ENCODE data around the gene ARHGAP4.

The ARHGAP4 gene

DNA sequence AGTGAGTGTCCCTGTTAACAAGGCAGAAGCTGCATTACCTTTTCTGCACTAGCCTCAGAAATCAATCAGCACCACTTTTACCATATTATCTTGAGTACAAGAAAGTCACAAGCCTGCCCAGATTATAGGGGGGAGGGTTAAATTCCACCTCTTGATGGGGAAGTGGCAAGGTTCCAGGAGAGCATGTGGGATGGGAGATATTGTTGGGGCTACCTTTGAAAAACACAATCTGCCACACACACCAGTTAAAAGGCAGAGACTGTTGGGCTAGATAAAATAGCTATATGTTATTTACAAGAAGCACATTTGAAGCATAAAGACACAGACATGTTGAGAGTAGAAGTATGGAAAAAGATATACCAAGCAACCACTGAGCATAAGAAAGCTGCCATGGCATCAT, 28.2 kb downstream of the ARHGAP4 start:
- H3K4me3 ChIP-seq (ENCODE audit: low read length) = no peak overlapping the region

DNA sequence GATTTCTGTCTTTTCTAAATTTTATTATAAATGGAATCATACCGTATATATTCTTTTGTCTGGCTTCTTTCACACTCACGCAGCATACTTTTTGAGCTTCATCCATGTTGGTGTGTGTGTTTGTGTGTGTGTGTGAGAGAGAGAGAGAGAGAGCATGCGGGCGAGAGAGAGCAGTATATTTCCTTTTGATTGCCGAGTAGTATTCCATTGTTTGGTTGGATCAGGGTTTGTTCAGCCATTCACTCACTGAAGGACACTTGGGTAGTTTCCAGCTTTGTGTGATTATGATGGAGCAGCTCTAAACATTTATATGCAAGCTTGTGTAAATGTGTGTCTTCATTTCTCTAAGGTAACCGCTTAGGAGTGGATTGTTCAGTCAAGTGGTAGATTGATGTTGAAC, 36.9 kb downstream of the ARHGAP4 start:
- Histone ChIP-seq H3K9ac (ENCODE audit: low read length) (no peak overlapping the region), H3K4me1 (ENCODE audit: control insufficient read depth, insufficient read depth, low read length) (no peaks in the 10 kb centered on the region), H3K36me3 (ENCODE audit: control insufficient read depth, insufficient read depth, low read length, severe bottlenecking) (no peaks in the 10 kb centered on the region), H3K4me3 (ENCODE audit: low read length) (no peak overlapping the region), H3K27me3 (replicated peaks; ENCODE audit: control insufficient read depth, insufficient read depth, low read length) (peaks cover 66% of the 10 kb centered on the region), H3K9me3 (ENCODE audit: control insufficient read depth, low read length) (peaks cover 4% of the 10 kb centered on the region)
- DNase-seq (ENCODE audit: low read depth) = no peak

More for the DNA sequence above, 28.2 kb downstream of the ARHGAP4 start:
- no peak for DNase-seq (ENCODE audit: low read depth)
- H3K9ac ChIP-seq (ENCODE audit: low read length) = no peak overlapping the region
- H3K4me1 ChIP-seq (ENCODE audit: control insufficient read depth, insufficient read depth, low read length) = peaks cover 7% of the 10 kb centered on the region
- peaks cover 32% of the 10 kb centered on the region for H3K27me3 ChIP-seq (replicated peaks; ENCODE audit: control insufficient read depth, insufficient read depth, low read length)
- no peaks in the 10 kb centered on the region for H3K36me3 ChIP-seq (ENCODE audit: control insufficient read depth, insufficient read depth, low read length, severe bottlenecking)
- peaks cover 11% of the 10 kb centered on the region for H3K9me3 ChIP-seq (ENCODE audit: control insufficient read depth, low read length)

DNA sequence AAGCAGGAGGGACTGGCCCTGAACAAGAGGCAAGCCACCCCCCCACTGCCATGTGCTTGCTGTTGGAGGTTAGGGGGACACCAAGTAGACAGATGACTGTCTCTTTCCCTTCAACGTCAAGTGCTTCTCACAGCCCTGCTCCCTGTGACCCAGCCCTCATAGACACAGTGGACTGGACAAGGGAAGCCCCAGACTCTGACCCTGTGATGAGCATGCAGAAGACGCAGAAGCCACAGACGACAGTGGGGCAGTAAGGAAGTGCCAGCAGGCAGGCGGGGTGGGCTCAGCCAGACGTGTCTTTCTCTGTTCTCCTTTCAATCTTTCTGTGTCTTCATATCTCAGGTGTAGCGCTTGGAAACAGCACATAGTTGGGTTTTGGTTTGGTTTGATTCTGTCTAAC, 37.7 kb downstream of the ARHGAP4 start:
- no peak for DNase-seq (ENCODE audit: low read depth)
- Histone ChIP-seq H3K4me3 (ENCODE audit: low read length) (no peak overlapping the region), H3K4me1 (ENCODE audit: control insufficient read depth, insufficient read depth, low read length) (no peaks in the 10 kb centered on the region), H3K9me3 (ENCODE audit: control insufficient read depth, low read length) (peaks cover 4% of the 10 kb centered on the region), H3K36me3 (ENCODE audit: control insufficient read depth, insufficient read depth, low read length, severe bottlenecking) (no peaks in the 10 kb centered on the region), H3K27me3 (replicated peaks; ENCODE audit: control insufficient read depth, insufficient read depth, low read length) (peaks cover 67% of the 10 kb centered on the region), H3K9ac (ENCODE audit: low read length) (no peak overlapping the region)

DNA sequence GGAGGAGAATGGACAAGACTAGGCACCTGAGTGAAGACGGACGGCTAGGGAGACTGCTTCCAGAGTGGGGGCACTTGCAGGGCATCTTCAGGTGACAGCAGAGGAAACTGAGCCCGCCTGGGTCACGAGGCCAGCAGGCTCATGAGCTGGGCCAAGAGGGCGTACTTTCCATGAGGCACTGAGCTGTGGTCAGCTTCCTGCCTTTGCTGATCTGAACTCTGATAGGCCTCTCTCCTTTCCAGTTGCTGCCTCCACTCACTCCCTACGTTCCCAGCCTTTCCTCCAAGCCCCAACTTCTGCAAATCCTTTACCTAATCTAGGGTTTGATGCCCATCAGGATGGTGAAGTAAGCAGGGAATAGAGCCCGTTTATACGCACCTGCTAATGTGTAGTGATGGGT, 38.7 kb downstream of the ARHGAP4 start:
- peaks cover 4% of the 10 kb centered on the region for H3K9me3 ChIP-seq (ENCODE audit: control insufficient read depth, low read length)
- no peaks in the 10 kb centered on the region for H3K4me1 ChIP-seq (ENCODE audit: control insufficient read depth, insufficient read depth, low read length)
- H3K36me3 ChIP-seq (ENCODE audit: control insufficient read depth, insufficient read depth, low read length, severe bottlenecking) = no peaks in the 10 kb centered on the region
- H3K27me3 ChIP-seq (replicated peaks; ENCODE audit: control insufficient read depth, insufficient read depth, low read length) = peaks cover 67% of the 10 kb centered on the region
- no peak for DNase-seq (ENCODE audit: low read depth)
- H3K4me3 ChIP-seq (ENCODE audit: low read length) = no peak overlapping the region
- no peak overlapping the region for H3K9ac ChIP-seq (ENCODE audit: low read length)

DNA sequence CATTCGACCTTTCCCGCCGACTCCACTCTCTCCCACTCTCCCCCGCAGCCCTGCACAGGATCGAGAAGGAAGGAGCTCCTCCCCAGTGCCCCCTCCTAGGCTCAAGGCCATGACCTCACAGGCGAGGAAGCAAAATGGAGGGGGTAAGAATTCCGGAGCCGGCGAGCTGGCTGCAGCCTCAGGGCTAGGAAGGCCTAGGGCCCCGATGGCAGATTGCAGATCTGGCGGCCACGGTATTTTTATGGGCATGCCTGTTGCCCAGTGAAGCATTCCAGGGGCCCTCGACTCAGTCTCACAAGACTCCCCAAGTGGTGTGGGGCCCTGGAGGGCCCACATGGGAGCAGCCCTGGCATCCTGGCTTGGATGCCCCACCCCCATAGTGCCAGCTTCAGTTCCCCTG, 39.1 kb downstream of the ARHGAP4 start:
- peaks cover 4% of the 10 kb centered on the region for H3K9me3 ChIP-seq (ENCODE audit: control insufficient read depth, low read length)
- H3K4me1 ChIP-seq (ENCODE audit: control insufficient read depth, insufficient read depth, low read length) = no peaks in the 10 kb centered on the region
- no peak overlapping the region for H3K9ac ChIP-seq (ENCODE audit: low read length)
- no peak overlapping the region for H3K4me3 ChIP-seq (ENCODE audit: low read length)
- no peak for DNase-seq (ENCODE audit: low read depth)
- no peaks in the 10 kb centered on the region for H3K36me3 ChIP-seq (ENCODE audit: control insufficient read depth, insufficient read depth, low read length, severe bottlenecking)
- peaks cover 64% of the 10 kb centered on the region for H3K27me3 ChIP-seq (replicated peaks; ENCODE audit: control insufficient read depth, insufficient read depth, low read length)

DNA sequence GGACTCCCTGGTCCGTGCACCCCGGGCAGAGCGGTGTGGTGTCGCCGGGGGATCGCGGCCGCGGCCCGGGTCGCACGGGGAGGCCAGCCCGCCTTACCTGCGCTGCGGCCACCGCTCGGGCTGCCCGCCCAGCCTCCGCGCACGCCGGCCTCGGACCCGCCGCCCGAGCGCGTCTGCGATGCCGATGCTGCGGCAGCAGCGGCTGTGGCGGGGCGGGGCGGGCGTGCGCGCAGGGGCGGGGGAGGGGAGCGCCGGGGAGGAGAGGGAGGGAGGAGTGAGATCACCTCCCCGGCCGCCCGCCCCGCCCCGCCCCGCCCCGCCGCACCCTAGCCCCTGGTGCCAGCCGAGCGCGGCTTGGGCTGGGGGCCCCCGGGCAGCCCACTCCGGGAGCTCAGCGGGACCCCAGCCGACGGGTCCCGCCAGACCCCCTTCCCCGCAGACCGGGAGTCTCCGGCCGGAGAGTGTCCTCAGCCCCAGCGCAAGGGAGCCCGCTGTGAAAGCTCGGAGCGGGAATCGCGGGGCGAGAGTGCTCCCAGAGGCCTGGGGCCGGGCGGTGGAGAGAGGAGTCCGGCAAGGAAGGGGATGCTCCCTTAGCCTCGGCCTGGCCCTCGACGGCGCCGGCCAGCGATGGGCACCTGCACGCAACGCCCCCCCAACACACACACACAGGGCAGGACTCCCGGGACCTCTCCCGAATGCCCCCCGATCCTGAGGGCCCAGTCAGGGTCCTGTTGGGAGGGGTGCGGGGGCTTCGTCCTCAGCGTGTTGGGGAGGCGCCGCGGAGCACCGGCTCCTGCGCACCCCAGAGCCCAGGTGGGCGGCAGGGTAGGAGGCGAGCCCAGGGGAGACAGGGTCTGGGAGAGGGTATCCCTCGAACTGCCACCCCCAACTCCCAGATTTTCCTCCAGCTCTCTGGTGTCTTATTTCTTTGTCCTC, 39.8 kb downstream of the ARHGAP4 start, which contains the start of gene L1CAM:
Gene L1CAM, minus strand, starts transcription at position 206 of the 936 bp plus-strand sequence. CDS start 10,337 bp downstream, outside the sequence.
- Histone ChIP-seq H3K9ac (ENCODE audit: low read length) (no peak within 1 kb of the TSS), H3K9me3 (ENCODE audit: control insufficient read depth, low read length) (peaks cover 4% of the 10 kb centered on the region), H3K36me3 (ENCODE audit: control insufficient read depth, insufficient read depth, low read length, severe bottlenecking) (no peaks in the 10 kb centered on the region), H3K4me1 (ENCODE audit: control insufficient read depth, insufficient read depth, low read length) (no peaks in the 10 kb centered on the region), H3K4me3 (ENCODE audit: low read length) (no peak within 1 kb of the TSS), H3K27me3 (replicated peaks; ENCODE audit: control insufficient read depth, insufficient read depth, low read length) (peaks cover 70% of the 10 kb centered on the region)
- DNase-seq (ENCODE audit: low read depth) = no peak

DNA sequence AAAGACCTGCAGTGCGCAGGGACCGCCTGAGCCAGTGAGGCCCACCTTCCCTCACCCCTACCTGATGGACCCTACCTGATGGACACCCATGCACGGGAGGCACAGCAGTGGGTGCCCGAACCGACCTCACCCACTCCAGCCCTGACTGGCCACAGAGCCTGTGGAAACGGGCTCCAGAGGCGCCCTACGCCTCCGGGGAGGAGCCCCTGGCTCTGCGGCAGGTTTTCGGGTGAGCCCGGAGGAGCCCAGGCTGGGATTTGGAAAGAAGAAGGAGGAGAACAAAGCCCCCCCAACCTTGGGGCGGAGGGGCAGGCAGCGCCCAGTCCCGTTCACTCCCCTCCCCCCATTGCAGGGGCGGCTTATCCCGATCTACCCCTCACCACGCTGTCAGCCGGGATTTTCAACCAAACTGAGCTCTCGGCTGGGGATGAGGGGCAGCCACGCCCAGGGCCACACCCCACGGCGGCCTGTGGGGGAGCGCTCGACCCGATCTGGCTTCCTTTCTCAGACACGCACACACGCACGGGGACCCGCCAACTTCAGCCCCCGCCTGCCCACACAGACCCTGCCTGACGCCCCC, 40.8 kb downstream of the ARHGAP4 start:
- Histone ChIP-seq H3K4me1 (ENCODE audit: control insufficient read depth, insufficient read depth, low read length) (no peaks in the 10 kb centered on the region), H3K4me3 (ENCODE audit: low read length) (no peak overlapping the region), H3K27me3 (replicated peaks; ENCODE audit: control insufficient read depth, insufficient read depth, low read length) (peaks cover 79% of the 10 kb centered on the region), H3K36me3 (ENCODE audit: control insufficient read depth, insufficient read depth, low read length, severe bottlenecking) (no peaks in the 10 kb centered on the region), H3K9me3 (ENCODE audit: control insufficient read depth, low read length) (peaks cover 4% of the 10 kb centered on the region), H3K9ac (ENCODE audit: low read length) (no peak overlapping the region)
- DNase-seq (ENCODE audit: low read depth) = no peak

DNA sequence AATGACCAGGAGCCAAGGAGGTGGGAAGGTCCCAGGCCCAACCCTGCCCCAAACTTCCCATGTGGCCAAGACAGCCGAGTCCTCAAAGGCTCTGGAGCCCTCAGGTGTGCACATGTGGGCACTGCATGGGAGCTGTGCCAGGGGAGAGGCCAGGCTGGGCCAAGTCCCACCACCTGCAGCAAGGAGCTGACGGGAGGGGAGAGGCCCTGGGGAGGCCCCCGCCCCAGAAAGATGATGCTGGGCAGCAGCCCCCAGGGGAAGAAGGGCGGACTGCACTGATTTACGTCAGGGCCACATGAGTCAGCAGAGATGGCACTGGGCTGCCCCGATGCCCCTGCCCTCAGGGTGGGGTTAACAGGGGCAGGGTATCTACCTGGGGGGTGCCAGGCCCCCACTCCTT, 41.5 kb downstream of the ARHGAP4 start:
- no peak overlapping the region for H3K4me3 ChIP-seq (ENCODE audit: low read length)
- H3K9me3 ChIP-seq (ENCODE audit: control insufficient read depth, low read length) = peaks cover 4% of the 10 kb centered on the region
- no peaks in the 10 kb centered on the region for H3K4me1 ChIP-seq (ENCODE audit: control insufficient read depth, insufficient read depth, low read length)

DNA sequence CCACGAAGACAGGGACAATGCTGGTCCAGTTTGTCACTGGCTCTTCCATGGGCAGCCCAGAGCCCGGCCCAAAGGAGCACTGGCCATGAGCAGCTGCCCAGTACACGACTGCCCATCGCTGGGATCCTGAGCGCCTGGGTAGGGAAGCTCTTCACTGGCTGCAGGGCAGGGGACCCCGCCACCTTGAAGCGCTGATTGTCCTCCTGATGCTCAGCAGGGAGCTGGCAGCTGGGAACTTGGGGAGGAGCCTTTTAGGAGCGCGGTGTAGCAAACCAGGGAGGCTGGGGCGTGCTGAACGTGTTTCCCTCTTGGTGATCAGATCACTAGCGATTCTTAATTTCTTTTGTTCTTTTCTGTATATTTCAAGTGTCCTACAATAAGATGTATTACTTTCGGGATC, 41.9 kb downstream of the ARHGAP4 start:
- H3K9me3 ChIP-seq (ENCODE audit: control insufficient read depth, low read length) = peaks cover 2% of the 10 kb centered on the region
- no peak for DNase-seq (ENCODE audit: low read depth)
- no peak overlapping the region for H3K4me3 ChIP-seq (ENCODE audit: low read length)
- H3K9ac ChIP-seq (ENCODE audit: low read length) = no peak overlapping the region
- H3K27me3 ChIP-seq (replicated peaks; ENCODE audit: control insufficient read depth, insufficient read depth, low read length) = peaks cover 84% of the 10 kb centered on the region
- H3K4me1 ChIP-seq (ENCODE audit: control insufficient read depth, insufficient read depth, low read length) = no peaks in the 10 kb centered on the region
- no peaks in the 10 kb centered on the region for H3K36me3 ChIP-seq (ENCODE audit: control insufficient read depth, insufficient read depth, low read length, severe bottlenecking)

More for the DNA sequence above, 41.5 kb downstream of the ARHGAP4 start:
- Histone ChIP-seq H3K36me3 (ENCODE audit: control insufficient read depth, insufficient read depth, low read length, severe bottlenecking) (no peaks in the 10 kb centered on the region), H3K27me3 (replicated peaks; ENCODE audit: control insufficient read depth, insufficient read depth, low read length) (peaks cover 86% of the 10 kb centered on the region), H3K9ac (ENCODE audit: low read length) (no peak overlapping the region)
- no peak for DNase-seq (ENCODE audit: low read depth)

DNA sequence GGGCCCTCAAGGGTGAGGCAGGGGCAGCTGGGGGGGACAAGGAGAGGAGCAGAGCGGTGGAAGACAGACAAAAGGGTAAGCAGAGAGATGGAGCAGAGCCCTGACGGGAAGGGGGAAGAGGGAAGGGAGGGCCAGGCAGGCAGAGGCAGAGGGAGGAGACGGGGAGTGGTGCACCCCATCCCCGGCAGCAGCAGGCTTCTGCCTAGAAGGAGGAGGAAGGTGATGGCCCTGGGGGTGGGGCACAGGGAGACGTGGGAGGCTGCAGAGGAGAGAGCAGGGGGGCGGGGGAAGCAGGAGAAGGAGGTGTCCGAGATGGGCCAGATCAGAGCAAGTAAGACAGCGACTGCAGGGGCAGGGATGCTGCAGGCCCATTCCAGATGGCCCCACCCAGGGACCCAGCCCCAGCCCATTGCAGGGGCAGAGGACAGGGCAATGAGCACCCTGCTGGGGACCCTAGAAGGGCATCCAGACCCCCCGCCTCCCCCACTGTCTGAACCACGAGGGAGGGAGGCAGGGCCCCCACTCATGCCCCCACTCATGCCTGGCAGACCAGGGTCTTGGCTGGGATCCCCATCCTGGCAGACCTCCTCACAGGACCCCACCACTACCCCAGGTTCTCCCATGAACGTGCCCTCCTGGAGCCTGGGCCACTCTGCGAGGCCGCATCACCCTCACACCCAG, 42.8 kb downstream of the ARHGAP4 start:
- Histone ChIP-seq H3K4me1 (ENCODE audit: control insufficient read depth, insufficient read depth, low read length) (no peaks in the 10 kb centered on the region), H3K9me3 (ENCODE audit: control insufficient read depth, low read length) (no peaks in the 10 kb centered on the region), H3K9ac (ENCODE audit: low read length) (no peak overlapping the region), H3K27me3 (replicated peaks; ENCODE audit: control insufficient read depth, insufficient read depth, low read length) (peaks cover 84% of the 10 kb centered on the region), H3K36me3 (ENCODE audit: control insufficient read depth, insufficient read depth, low read length, severe bottlenecking) (no peaks in the 10 kb centered on the region), H3K4me3 (ENCODE audit: low read length) (no peak overlapping the region)
- DNase-seq (ENCODE audit: low read depth) = no peak

DNA sequence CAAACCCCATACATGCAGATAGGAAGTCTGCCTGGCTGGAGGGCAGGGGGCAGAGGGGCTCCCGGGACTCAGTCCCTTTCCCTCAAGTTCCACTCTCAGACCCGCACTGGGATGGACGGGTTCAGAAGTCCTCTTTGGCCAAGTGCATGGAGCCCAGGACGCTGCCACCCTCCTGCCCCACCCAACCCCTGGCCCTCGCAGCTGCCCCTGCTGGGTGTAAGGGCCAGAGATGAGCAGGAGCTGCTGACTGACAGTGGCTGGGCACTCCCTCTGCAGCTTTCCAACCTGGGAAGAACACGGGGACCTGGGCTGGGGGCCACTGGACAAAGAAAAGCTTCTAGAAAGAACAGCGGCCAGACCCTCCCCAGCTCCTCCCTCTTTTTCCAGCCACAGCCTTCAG, 43.5 kb downstream of the ARHGAP4 start:
- Histone ChIP-seq H3K9me3 (ENCODE audit: control insufficient read depth, low read length) (no peaks in the 10 kb centered on the region), H3K36me3 (ENCODE audit: control insufficient read depth, insufficient read depth, low read length, severe bottlenecking) (no peaks in the 10 kb centered on the region), H3K27me3 (replicated peaks; ENCODE audit: control insufficient read depth, insufficient read depth, low read length) (peaks cover 84% of the 10 kb centered on the region), H3K4me1 (ENCODE audit: control insufficient read depth, insufficient read depth, low read length) (no peaks in the 10 kb centered on the region), H3K9ac (ENCODE audit: low read length) (no peak overlapping the region), H3K4me3 (ENCODE audit: low read length) (no peak overlapping the region)
- no peak for DNase-seq (ENCODE audit: low read depth)
